H1 (cell line): Measurements from ENCODE around the gene SP5. TPM values are rescaled to one million over a fixed set of nuclear protein-coding genes. Genes with fewer than 3 reads are reported as not detected.

Experiments
- CHD2 ChIP-seq: IDR thresholded peaks from 2 replicates; pipeline ENCODE4 v1.6.1; 2012; ENCODE audit warnings: low read length, improper control_type of control experiment
- CTBP2 ChIP-seq: IDR thresholded peaks from 2 replicates; pipeline ENCODE4 v1.7.0; 2011; ENCODE audit warnings: borderline replicate concordance, mild to moderate bottlenecking, moderate library complexity, mixed read lengths, low read length; ENCODE audit not compliant: insufficient read depth, insufficient read length
- NANOG ChIP-seq: IDR thresholded peaks from 2 replicates; pipeline ENCODE4 v1.6.1; 2011; ENCODE audit warnings: low read length, low read depth, mild to moderate bottlenecking, inconsistent platforms; ENCODE audit not compliant: insufficient read depth, poor library complexity, severe bottlenecking
- PHF8 ChIP-seq: fragments of 200-600 bp; sonication (generic); conservative IDR thresholded peaks from 2 replicates; pipeline ENCODE4 v1.7.1; 2012; ENCODE audit warnings: low read depth, mild to moderate bottlenecking, inconsistent platforms, low read length, moderate library complexity
- TAF1 ChIP-seq: IDR thresholded peaks from 2 replicates; pipeline ENCODE4 v1.6.1; 2011; ENCODE audit warnings: mild to moderate bottlenecking, low read depth, low read length
- TBP ChIP-seq: IDR thresholded peaks from 2 replicates; pipeline ENCODE4 v1.6.1; 2011; ENCODE audit warnings: low read depth, low read length, improper control_type of control experiment
- polyA plus RNA-seq, 7 experiments: library from polyadenylated mRNA; depleted of rRNA in 3 of 7; stranded (reverse) in 5 of 7; unstranded in 2 of 7; fragments of >200 nt in 5 of 7; fragments of 200-250 nt in 2 of 7; gene quantifications; 1 replicate in 5 of 7; 2 replicates in 1 of 7; 4 replicates in 1 of 7; pipeline versions ENCODE4 v1.2.1 to v1.2.3, GENCODE V29; 2011 to 2013; ENCODE audit warnings: missing spikeins in 2 of 7, mixed read lengths in 2 of 7
- total RNA-seq: library from RNA; stranded (reverse); fragmentation: NEBNext Ultra II Directional; extraction: Animal tissue kit (Norgen Biotek cat#: 25700); gene quantifications from 2 replicates; pipeline ENCODE4 v1.2.1, GENCODE V29; 2021
- TF ChIP-seq, protein P1 (sequence below): fragments of 300-600 bp; sonication (generic); IDR thresholded peaks from 2 replicates; pipeline ENCODE4 v1.7.1; 2012; ENCODE audit warnings: low read length, moderate library complexity, mild to moderate bottlenecking, inconsistent platforms; ENCODE audit not compliant: insufficient replicate concordance
- TF ChIP-seq, protein P2 (sequence below): IDR thresholded peaks from 2 replicates; pipeline ENCODE4 v1.6.1; 2012; ENCODE audit warnings: low read length, inconsistent platforms

Gene SP5
- total and polyA plus RNA-seq, 2 of the 8 experiments (the other 6 are each of a cell fraction or from before 2014, with no cell fraction given) = 0.17 TPM; not detected in 1

DNA sequence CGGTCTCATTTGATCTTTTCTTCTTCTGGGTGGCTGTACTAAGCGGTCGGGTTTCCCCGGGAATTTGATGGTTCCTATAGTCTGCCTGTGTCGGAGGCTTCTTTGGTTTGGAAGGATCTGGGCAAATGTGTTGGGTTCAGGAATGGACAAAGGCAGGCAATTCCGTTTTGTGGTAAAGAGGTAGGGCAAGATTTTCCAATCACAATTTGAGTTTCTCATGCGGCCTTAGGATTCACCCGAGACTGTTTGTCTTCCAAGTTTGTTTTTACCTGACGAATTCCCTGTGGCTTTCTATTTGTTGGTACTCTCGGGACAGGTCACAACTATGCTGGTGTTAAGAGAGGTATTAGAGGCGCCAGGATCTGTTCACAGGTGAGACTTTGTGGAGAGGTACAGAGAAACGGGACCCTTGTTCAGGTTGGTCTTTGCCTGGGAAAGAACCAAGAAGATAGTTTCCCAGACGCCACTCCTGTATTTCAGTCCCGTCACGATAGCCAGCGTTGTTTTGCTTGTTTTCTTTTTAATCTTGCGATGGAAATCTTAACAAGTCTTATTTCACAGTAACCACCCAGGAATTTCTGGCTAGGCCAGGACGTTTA is 3.0 kb downstream of the SP5 start (continued):
- TF ChIP-seq, protein P1, sequence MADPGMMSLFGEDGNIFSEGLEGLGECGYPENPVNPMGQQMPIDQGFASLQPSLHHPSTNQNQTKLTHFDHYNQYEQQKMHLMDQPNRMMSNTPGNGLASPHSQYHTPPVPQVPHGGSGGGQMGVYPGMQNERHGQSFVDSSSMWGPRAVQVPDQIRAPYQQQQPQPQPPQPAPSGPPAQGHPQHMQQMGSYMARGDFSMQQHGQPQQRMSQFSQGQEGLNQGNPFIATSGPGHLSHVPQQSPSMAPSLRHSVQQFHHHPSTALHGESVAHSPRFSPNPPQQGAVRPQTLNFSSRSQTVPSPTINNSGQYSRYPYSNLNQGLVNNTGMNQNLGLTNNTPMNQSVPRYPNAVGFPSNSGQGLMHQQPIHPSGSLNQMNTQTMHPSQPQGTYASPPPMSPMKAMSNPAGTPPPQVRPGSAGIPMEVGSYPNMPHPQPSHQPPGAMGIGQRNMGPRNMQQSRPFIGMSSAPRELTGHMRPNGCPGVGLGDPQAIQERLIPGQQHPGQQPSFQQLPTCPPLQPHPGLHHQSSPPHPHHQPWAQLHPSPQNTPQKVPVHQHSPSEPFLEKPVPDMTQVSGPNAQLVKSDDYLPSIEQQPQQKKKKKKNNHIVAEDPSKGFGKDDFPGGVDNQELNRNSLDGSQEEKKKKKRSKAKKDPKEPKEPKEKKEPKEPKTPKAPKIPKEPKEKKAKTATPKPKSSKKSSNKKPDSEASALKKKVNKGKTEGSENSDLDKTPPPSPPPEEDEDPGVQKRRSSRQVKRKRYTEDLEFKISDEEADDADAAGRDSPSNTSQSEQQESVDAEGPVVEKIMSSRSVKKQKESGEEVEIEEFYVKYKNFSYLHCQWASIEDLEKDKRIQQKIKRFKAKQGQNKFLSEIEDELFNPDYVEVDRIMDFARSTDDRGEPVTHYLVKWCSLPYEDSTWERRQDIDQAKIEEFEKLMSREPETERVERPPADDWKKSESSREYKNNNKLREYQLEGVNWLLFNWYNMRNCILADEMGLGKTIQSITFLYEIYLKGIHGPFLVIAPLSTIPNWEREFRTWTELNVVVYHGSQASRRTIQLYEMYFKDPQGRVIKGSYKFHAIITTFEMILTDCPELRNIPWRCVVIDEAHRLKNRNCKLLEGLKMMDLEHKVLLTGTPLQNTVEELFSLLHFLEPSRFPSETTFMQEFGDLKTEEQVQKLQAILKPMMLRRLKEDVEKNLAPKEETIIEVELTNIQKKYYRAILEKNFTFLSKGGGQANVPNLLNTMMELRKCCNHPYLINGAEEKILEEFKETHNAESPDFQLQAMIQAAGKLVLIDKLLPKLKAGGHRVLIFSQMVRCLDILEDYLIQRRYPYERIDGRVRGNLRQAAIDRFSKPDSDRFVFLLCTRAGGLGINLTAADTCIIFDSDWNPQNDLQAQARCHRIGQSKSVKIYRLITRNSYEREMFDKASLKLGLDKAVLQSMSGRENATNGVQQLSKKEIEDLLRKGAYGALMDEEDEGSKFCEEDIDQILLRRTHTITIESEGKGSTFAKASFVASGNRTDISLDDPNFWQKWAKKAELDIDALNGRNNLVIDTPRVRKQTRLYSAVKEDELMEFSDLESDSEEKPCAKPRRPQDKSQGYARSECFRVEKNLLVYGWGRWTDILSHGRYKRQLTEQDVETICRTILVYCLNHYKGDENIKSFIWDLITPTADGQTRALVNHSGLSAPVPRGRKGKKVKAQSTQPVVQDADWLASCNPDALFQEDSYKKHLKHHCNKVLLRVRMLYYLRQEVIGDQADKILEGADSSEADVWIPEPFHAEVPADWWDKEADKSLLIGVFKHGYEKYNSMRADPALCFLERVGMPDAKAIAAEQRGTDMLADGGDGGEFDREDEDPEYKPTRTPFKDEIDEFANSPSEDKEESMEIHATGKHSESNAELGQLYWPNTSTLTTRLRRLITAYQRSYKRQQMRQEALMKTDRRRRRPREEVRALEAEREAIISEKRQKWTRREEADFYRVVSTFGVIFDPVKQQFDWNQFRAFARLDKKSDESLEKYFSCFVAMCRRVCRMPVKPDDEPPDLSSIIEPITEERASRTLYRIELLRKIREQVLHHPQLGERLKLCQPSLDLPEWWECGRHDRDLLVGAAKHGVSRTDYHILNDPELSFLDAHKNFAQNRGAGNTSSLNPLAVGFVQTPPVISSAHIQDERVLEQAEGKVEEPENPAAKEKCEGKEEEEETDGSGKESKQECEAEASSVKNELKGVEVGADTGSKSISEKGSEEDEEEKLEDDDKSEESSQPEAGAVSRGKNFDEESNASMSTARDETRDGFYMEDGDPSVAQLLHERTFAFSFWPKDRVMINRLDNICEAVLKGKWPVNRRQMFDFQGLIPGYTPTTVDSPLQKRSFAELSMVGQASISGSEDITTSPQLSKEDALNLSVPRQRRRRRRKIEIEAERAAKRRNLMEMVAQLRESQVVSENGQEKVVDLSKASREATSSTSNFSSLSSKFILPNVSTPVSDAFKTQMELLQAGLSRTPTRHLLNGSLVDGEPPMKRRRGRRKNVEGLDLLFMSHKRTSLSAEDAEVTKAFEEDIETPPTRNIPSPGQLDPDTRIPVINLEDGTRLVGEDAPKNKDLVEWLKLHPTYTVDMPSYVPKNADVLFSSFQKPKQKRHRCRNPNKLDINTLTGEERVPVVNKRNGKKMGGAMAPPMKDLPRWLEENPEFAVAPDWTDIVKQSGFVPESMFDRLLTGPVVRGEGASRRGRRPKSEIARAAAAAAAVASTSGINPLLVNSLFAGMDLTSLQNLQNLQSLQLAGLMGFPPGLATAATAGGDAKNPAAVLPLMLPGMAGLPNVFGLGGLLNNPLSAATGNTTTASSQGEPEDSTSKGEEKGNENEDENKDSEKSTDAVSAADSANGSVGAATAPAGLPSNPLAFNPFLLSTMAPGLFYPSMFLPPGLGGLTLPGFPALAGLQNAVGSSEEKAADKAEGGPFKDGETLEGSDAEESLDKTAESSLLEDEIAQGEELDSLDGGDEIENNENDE = no peak
- TF ChIP-seq NANOG = no peak
- TF ChIP-seq CHD2 = no peak
- TF ChIP-seq, protein P2, sequence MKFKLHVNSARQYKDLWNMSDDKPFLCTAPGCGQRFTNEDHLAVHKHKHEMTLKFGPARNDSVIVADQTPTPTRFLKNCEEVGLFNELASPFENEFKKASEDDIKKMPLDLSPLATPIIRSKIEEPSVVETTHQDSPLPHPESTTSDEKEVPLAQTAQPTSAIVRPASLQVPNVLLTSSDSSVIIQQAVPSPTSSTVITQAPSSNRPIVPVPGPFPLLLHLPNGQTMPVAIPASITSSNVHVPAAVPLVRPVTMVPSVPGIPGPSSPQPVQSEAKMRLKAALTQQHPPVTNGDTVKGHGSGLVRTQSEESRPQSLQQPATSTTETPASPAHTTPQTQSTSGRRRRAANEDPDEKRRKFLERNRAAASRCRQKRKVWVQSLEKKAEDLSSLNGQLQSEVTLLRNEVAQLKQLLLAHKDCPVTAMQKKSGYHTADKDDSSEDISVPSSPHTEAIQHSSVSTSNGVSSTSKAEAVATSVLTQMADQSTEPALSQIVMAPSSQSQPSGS = no peak
- TF ChIP-seq TAF1 = no peak
- TF ChIP-seq PHF8 = no peak
- TF ChIP-seq CTBP2 = no peak
- TF ChIP-seq TBP = no peak
